HG02852 (cell line): ENCODE data around the gene POLR3GL.
A peak's percentile ranks its signal among the peaks of the same experiment; 100 is the strongest.

Source experiments
- ATAC-seq: cut with Tn5 transposase; IDR thresholded peaks from one replicate; pipeline ENCODE4 v1.9.1; 2021; ENCODE audit warnings: mild to moderate bottlenecking, moderate library complexity; ENCODE audit not compliant: unreplicated experiment

The POLR3GL gene

DNA sequence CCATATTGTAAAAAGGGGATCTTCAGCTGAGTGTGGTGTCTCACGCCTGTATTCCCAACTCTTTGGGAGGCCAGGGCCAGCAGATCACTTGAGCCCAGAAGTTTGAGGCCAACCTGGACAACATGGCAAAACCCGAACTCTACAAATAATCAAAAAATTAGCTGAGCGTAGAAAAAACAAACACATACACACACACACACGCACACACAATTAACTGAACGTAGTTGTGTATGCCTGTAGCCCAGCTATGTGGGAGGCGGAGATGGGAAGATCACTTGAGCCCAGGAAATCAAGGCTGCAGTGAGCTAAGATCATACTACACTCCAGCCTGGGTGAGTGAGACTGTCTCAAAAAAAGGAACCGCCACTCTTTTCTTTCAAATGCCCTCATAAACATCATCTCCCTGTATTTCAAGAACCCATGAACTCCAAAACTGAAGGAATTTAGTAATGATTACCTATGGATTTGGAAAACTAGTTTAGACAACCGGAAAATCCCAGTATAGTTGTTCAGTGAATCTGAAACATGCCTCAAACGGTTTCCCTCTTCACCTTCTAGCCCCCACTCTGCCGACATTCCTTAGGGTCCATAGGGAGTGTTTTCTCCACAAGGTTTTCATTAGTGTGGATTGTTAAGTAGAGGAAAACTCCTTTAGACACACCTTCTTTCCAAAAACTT lies 27.4 kb downstream of the POLR3GL start:
- ATAC-seq = no peak

DNA sequence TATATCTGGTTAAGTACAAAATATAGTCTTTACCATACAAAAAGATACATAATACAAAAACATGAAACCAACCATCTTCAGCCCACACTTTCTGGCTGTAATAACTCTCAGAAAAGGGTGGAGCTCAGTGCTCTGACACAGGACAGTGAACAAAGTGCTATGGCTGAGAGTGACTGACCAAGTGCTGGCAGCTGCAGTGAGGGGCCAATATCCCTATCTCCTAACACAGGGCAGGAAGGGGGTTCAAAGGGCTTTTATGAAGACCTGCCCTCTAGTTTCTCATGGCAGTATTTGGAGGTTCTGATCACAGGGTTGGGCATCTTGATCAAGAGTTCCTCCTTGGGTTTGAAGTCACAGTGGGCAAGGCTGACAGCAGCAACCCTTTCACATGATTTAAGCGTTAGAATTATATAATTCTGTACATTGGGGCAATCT lies 28.0 kb downstream of the POLR3GL start:
- ATAC-seq = no peak

DNA sequence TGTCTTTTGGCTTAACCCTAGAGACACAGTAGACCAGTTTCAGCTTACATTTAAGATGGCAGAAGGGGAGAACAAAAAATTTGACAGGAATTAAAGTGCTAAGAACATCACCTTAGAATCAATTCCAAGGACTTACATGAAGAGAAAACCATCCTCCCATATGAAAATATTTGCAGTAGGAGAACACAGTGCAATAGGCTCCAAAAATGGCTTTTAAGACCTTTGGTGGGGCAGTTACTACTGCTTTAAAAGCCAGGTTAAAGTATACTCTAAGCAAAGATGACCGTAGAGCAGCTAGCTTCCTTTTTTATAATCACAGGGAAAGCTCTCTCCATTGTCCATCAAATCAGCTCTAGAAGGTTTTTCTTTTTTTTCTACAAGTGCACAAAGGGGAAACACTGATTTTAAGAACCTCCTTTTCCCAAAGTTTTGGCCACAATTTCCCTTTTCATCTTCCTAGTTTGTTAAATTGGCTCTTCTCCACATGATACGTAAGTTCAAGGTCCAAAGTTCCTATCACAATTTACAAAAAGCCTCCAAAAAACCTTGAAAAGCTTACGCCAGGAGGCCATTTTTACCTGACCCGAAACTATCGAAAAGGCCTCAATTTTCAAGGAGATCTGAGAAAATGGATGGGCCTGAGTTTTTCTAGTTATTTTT lies 28.6 kb downstream of the POLR3GL start:
- ATAC-seq = no peak

DNA sequence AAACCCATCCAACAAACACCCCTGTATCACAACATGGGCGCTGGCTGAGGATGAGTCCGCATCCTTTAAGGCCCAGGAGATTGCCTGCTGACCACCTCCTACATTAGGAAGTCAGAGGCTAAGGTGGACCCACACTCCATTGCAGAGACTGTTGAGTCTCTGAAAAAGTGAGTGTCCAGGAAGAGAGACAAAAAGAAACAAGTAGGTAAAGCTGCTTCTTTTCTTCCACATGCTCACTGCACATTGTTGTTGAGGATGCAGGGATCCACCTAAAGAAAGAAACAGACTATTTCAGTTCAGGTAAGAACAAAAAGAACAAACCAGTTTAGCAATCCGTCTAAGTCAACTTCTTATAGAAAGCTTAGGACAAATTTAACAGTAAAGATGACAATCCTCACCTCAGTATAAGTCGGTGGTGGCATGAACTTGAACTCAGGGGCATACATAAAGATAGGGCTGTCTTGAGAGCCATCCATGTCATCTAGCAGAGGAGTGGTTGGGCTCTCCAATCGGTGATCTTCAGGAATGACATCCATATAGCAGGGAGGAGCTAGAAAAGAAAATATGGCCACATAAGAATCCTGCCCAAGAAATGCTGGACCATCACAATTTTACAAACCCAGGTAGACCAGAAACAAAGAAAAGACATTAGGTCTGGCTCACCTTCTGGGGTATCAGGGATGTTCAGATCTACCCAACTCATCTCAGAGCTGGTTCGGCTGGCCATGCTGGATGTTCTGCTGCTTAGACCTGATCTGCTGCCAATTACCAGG lies 29.3 kb downstream of the POLR3GL start:
- ATAC-seq = no peak

DNA sequence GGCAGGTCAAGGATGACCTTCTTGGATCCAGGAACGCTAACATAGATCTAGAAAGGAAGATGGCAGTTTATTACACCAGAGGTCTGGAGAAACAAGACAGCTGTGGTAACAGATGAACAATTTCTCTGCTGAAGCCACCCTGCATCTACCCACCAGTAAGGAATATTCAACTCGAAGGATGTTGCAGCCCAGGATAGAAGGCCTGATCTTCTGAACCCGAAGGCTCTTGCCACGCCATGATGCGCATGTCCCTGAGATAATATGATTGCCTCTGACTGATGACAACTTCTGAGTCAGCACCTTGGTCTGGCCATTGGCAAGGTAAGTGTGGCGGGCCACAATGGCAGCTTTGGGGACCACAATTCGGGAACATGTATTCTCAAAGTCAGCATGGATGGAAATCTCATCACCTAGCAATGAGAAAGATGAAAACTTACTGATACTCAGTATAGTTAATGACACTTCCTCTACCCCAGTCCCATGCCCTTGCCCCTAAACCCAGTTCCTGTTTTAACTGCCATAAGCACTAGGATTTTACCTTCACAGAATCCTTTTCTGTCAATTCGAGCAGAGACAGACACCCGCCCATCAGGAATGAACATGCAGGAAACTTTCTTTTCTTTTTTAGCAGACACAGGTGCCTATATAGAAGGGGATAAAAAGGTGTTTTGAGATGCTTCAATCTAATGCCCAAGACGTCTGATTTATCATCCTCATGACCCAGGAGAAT lies 30.1 kb downstream of the POLR3GL start:
- no peak for ATAC-seq

DNA sequence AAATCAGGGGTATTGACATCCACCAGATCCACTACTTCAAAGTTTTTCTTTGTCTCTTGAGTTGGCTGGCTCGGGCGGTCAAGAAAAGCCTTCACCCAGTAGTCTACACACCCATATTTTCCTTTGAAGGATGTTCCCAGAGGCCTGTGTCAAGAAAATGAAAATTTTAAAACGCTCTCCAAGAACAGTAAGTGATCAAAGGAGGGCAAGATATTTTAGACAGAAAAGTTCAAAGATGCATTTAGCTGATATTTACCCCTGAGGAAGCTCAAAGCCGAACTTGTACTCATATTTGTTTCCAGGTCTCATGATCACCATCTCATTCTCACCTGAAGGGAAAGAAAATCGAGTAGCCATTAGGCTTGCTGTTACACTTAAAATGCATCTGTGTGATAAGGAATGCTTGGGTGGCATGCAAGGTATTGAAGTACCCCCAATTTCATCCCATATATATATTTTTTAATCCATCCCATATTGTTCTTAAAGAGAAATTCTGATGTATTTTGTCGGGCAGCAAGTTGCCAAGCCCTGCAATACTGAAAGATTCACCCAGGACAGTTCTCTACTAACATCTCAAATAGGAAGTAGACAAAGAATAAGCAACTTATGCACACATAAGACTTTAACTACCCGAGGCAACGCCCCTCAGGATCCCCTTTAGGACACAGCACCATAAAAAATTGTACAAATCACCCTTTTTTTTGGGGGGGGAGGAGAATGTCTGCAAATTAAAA lies 30.8 kb downstream of the POLR3GL start:
- no peak for ATAC-seq

DNA sequence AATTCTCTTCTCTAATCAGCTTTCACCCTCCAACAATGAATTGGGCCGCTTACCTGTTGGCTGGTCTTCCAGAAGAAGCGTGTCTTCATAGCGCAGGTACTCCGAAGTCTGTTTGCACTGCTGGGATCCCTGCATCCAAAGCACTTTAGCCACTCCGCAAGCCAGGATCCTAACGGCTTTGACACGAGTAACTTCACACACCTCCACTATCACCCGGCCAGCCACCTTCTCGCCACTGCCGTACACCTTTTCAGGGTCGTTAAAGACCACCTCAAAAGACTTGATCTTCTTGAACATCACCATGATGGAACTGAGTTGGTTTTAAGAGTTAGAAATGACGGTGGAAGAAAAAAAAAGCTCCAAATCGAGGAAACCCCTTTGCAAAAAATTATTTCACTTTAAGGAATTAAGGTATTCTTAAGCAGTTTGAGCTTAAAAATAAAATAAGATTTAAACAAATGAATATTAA lies 31.5 kb downstream of the POLR3GL start:
- ATAC-seq = no peak

DNA sequence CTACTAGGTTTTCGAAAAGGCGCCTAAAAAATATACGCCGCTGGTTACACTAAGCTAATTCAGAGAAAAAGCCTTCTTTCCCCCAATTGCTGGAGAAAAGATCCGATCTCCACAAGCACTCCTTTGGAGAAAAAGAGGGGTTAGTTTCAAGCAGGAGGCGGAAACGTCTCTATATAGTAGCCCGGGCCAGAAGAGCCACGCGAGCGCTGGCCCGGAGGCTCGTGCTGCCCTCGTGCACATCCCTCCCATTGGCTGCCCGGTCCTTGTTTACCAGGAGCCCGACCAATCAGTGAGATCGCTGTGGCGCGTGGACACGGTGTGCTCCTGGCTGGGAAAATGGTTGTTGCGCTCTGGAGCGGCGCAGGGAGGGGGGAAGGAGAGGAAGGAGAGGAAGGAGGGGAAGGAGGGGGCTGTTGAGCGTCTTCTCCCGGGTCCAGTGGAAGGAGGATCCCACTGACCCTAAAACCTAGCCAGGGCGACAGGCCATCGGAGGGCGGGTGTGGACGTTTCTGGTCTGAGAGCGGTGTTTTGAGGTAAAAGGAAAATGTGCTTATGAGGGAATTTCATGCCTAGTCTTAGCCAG lies 32.0 kb downstream of the POLR3GL start, which contains the start of gene TXNIP:
TXNIP (minus strand) TSS at position 147 of the 583 bp plus-strand sequence. CDS start 313 bp downstream, outside the sequence.
- peak; percentile 94 for ATAC-seq

DNA sequence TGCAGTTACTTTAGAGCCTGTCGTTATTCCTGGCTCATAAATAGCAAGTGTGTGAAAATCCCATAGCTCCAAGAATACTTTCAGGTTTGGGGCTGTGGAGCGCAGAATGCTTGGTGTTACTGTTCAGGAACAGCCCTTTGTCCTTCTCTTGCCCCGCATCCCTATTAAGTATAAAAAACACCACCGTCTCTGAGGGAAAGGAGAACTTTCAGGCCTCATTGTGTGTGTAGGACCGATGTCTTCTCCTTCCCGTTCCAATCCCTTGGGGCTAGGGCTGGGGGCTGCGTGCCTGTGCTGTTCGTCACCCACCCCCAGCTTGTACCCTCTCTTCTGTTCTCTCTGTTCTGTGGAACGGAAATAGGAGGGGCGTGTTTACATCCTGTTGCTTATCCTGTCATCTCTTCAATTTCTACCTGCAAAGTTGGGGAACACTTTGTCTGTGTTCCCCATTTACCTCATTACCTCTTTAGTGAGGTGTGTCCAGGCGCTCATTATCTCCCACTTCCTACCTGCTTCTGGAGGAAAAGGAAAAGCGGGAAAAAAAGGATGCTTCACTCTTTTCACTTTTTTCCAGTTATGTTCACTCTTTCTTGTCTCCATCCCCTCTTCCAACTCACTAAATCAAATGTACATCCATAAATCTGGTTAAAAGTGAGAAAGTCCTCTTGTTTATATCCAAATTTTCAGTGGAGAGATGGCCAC lies 32.7 kb downstream of the POLR3GL start:
- ATAC-seq = no peak

DNA sequence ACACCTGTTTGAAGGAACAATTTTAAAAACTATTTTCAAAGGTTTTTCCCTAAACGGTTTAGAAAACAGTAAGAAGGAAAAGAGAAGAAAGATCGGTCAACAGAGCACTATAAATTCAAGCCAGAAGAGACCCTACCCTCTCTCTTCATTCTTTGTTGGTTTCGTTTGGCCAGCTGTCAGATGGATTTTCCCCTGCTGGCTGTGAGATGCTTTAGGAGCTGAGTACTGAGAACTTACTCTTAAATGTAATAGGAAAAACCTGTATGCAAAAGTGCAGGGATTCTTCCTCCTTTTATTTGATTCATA lies 33.2 kb downstream of the POLR3GL start:
- ATAC-seq = no peak

DNA sequence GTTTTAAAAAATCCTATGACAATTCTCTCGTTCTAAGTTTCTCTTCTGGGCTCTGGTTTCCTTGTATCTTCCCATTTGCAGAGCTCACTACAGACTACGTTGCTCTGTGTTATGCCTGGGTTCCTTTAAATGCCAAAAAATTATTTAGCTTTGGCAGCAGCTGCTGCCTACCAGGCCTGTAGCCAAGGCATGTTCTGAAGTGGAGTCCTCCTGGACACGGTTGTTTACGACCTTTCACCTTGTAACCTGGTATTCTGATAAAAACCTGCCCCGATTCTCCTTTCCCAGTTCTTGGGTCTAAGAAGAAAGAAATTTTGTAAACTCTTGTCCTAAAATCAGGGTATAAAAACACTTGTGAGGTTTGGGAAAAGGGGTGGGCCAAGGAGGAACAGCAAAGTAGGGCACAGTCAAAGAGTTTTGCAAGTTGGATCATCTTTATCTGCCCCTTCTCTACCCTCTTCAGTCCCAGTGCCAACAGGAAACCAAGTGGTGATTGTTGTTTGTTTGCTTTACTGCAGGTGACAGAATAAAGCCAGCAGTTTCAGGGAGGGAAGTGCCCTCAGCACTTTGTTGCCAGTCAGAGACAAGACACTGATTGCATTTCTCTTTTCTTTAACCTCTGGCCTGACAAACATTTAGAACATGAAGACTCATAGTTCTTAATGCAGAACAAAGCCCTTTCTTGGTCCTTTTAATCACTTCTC lies 35.0 kb downstream of the POLR3GL start:
- ATAC-seq = no peak

DNA sequence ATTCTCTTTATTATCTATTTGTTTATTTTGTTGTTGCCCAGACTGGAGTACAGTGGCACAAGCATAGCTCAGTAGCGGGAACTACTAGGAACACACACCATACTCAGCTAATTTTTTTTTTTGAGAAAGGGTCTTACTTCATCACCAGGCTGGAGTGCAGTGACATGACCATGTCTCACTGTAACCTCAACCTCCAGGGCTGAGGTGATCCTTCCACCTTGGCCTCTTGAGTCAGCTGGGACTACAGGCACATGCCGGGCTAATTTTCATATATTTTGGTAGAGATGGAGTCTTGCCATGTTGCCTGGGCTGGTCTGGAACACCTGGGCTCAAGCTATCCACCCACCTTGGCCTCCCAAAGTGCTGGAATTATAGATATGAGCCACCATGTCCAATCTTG lies 37.2 kb downstream of the POLR3GL start:
- no peak for ATAC-seq

DNA sequence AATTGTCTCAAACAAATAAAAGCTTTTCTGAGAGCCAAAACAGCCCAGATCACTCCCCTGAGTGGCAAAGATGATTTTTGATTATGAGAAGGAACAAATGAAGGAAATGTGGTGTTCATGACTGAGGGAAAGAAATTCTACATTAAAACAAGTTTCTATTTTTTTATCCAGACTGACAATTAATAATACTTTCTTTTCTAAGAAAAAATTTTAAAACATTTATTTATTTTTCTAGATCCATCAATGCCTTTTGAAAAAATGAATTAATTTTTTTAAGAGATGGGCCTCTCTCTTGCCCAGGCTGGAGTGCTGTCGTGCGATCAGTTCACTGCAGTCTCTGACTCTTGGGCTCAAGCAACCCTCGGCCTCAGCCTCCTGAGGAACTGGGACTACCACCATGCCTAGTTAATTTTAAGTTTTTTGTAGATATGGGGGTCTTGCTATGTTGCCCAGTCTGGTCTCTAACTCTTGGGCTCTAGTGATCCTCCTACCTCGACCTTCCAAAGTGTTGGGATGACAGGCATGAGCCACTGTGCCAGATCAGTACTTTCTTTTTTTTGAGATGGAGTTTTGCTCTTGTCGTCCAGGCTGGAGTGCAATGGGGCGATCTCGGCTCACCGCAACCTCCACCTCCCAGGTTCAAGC lies 43.1 kb downstream of the POLR3GL start:
- no peak for ATAC-seq

DNA sequence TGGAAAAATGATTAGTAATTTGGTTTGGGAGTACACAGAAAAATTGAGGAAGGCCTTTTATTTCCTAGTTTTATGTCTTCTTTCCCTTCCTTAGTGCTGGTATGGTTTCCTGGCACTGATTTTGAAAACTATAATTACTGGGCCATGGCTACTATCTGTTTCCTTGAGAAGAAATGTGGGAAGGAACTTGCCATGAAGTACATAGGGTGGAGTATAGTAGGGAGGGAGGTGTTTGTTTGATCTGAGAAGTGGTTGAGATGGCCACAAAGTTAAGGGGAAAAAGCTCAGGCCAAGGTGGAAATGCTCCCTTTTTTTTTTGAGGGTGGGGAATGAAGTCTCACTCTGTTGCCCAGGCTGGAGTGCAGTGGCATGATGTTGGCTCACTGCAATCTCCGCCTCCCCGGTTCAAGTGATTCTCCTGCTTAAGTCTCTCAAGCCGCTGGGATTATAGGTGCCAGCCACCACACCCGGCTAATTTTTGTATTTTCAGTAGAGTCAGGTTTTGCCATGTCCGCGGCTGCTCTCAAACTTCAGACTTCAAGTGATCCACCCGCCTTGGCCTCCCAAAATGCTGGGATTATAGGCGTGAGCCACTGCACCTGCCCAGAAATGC lies 45.7 kb downstream of the POLR3GL start:
- no peak for ATAC-seq

DNA sequence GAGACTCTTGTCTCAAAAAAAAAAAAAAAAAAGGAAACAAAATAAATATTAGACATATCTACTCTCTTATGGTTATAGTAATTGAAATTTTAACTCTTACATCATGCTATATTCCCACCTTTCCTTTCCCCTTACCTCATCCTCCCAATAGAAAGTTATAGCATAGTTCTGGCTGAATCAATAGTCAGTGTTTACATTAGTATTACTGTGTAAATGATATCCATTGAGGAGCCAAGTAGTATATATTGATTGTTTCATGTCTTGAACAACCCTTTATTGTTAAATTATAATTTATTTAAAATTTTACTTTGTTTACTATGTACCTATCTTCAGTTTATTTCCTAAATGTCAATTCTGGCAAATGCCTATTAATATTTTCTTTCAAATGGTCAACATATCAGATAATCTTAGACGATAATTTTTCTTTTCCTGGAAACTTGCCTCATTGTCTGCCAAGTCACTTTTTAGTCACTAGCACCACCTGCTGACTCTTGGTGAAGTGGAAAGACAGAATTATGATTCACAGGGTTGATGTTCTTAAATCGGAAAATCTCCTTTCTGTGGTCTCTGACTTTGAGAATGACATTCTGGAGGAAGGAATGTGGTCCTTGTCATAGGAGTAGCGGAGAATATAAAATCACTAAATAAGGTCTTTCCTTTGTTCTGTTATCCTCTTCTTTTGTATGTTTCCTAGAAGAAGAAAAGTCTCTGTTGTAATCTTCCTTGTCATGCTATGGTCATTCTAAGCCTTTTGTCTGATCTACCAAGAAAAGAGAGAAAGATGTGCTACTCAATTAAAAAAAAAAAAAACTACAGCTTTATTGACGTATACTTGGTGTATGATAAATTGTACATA lies 48.4 kb downstream of the POLR3GL start:
- ATAC-seq = no peak

DNA sequence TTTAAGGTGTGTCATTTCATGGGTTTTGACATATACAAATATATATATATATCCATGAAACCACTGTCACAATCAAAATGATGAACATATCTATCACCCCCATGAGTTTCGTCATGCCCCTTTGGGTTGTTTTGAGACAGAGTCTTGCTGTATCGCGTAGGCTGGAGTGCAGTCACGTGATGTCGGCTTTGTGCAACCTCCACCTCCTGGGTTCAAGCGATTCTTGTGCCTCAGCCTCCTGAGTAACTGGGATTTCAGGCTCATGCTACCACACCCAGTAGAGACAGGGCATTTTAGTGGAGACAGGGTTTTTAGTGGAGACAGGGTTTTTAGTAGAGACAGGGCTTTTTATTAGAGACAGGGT lies 49.1 kb downstream of the POLR3GL start:
- ATAC-seq = no peak

DNA sequence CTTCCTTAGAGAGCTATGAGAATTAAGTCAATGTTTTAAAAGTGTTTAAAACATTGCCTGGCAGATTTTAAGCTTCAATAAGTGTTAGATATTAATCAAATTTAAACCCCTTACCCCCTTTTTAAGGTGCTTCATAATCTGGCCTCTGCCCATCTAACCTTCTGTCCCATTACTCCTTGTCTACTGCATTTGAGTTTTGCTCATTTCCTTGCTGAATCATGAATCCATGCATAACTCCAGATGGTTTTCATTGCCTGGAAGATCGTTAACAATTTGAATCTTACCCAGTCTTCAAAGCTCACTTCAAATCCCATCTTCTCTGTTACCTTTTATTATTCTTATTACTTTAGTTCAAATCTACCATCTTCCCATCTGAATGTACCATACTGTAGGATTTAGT lies 52.4 kb downstream of the POLR3GL start:
- ATAC-seq = no peak
